Activated CD8-positive, alpha-beta memory T cell treated with anti-CD3 and anti-CD28 coated beads for 36 hours (primary cell): ENCODE measurements around the gene VCL. TPM values are rescaled to one million over a fixed set of nuclear protein-coding genes. Genes with fewer than 3 reads are reported as not detected.

Experiments used
- CTCF ChIA-PET: fragments of 350-600 bp; sonication (Branson Sonifier 250); formaldehyde crosslinking; loops from one replicate; lab custom pipeline; 2021; ENCODE audit warnings: antibody characterized with exemption; lab: Charles Lee
- POLR2A ChIA-PET: fragments of 350-600 bp; sonication (Branson Sonifier 250); formaldehyde crosslinking; loops from one replicate; lab custom pipeline; 2021; ENCODE audit warnings: antibody characterized with exemption; lab: Charles Lee
- total RNA-seq, 2 experiments: library from RNA; stranded (reverse); gene quantifications; one replicate each; pipeline ENCODE4 v1.2.3, GENCODE V29; 2021

VCL gene
- total RNA-seq, 2 experiments from 2014 or later, result 25.4 to 25.9 TPM

DNA sequence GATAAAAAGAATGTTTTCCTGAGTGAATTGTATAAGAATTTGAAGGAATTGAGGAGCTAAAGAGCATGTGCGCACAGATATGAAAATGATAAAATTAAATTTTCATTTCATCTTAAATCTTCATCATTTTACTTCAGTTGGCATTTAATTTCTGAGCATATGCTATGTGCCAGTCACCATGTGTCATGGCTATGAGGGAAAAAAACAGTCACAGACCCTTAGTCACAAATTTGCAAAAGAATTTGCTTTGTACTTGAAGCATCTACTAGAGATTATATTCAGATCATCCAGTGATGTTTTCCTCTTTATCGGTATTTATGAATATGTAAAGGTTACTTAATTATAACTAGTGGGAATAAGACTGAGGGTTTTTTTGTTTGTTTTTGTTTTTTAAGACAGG, 29.8 kb downstream of the VCL start:
- CTCF ChIA-PET, result interaction anchor here (0.6 to 1.2 kb wide), 3 partner anchors 24 to 758 kb away, joined by 3 to 4 read pairs (median 4); no protein-coding TSS in a partner anchor
- POLR2A ChIA-PET, result no interaction called here

DNA sequence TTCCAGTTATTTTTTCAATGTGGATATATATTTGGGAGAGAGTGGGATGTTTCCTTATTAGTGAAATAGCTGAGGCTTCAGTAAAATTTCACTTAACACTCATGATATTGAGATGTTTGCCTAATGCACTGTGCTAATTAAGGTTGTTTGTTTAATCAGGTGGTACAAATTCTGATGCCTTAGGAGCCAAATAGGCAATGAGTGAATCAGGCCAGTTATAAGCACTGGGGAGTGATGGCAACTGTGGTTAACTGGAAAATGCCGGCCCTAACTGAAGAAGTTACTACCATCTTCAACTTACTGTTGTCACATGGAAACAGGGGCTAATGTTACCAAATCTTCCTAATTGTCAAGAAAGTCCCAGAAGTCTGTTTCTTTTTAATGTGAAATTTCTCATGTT, 32.0 kb downstream of the VCL start:
- POLR2A ChIA-PET, result interaction anchor here (0.9 kb wide), 1 partner anchor 121 kb away, joined by 3 read pairs; the partner anchor contains the start of genes ADK and AP3M1
- CTCF ChIA-PET, result no interaction called here

DNA sequence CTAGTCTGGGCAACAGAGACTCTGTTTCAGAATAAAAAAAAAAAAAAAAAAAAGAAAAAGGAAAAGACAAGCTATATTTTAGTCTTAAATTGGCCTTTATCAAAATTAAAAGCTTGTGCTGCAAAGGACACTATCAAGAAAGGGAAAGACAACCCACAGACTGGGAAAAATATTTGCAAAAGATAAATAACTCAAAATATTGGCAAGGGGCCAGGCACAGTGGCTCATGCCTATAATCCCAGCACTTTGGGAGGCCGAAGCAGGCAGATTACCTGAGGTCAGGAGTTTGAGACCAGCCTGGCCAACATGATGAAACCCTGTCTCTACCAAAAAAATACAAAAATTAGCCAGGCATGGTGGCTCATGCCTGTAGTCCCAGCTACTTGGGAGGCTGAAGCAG, 34.3 kb downstream of the VCL start:
- POLR2A ChIA-PET, result interaction anchor here (0.6 kb wide), 1 partner anchor 91 kb away, joined by 8 read pairs; no protein-coding TSS in a partner anchor
- CTCF ChIA-PET, result interaction anchor here (0.6 kb wide), 2 partner anchors 273 to 1122 kb away, joined by 3 read pairs; no protein-coding TSS in a partner anchor

DNA sequence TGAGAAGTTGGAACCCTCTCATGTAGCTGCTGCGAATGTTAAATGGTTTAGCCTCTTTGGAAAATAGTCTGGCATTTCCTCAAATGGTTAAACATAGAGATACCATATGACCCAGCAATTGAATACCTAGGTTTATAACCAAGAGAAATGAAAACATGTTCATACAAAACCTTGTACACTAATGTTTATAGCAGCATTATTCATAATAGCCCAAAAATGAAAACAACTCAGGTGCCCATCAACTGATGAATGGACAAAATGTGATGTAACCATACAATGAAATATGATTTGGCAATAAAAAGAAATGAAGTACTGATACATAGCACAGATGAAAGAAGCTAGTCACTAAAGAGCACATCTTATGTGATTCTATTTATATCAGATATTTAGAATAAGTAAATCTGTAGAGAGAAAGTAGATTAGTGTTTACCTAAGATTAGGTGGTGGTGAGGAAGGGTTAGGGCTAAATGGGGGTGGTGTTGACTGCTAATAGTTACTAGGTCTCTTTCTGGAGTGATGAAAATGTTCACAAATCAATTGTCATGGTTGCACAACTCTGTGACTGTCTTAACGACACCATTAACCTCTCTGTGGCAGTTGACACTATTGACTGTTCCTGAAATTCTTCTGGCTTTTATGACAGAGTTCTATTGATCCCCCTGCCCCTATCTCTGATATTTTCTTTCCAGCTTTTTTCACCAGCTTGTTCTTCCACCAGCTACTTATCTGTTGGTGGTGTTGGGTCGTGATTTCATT, 35.2 kb downstream of the VCL start:
- CTCF ChIA-PET, result no interaction called here
- POLR2A ChIA-PET, result no interaction called here

DNA sequence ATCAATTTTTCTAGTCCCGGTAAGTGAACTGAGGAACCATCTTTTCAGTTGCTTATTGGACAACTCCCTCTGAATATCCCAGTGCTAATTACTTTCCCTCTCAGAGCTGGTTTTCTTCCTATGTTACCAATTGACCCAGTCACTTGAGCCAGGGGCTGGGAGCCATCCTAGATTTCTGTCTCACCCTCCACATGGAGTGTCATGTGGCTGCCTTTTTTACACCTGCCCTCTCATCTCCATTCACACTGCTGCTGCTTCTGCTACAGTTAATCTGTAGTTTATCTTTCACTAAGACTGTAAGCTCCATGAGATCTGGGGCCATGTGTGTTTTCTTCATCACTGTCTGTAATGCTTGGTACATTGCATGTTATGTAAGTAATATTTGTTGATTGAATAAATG, 35.8 kb downstream of the VCL start:
- ChIA-PET CTCF (no interaction called here), POLR2A (no interaction called here)

DNA sequence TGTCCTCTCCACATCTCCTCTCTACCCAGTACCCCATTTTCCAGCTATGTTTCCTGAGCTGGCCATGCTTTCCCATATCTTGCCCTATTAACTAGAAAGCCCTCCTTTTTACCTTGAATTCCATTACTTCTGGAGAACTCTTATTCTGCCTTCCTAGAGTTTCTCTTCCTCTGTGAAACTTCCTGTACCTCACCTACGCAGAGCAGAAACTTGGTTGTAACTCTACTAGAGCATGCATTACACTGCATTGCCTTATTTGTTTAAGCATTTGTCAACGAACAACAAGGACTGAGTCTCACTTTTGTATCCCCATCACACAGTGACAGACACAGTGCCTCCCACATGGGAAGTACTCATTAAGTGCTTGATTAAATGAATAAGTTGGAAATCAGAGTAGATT, 36.4 kb downstream of the VCL start:
- ChIA-PET CTCF (interaction anchor here (0.9 kb wide), 1 partner anchor 78 kb away, joined by 3 read pairs; no protein-coding TSS in a partner anchor), POLR2A (no interaction called here)

DNA sequence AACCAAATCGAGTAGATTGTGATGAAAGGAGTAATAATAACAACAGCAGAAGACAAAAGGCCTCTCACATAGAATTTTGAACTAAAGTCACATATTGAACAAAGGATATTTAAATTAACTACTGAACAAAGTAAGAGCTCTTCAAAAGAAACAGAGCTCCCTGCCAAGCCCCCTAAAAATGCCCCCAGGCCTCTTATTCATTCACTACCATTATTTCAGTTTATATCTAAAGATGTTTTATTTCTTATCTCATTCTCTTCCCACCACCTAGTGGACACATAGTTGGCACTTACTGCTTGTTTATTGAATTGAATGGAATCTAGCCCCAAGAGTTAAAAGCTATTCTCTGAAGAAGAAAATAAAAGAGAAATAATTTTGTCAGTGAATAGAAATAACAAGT, 37.4 kb downstream of the VCL start:
- POLR2A ChIA-PET, result no interaction called here
- CTCF ChIA-PET, result interaction anchor here (0.9 to 1.7 kb wide), 2 partner anchors 79 to 149 kb away, joined by 3 to 4 read pairs; no protein-coding TSS in a partner anchor

DNA sequence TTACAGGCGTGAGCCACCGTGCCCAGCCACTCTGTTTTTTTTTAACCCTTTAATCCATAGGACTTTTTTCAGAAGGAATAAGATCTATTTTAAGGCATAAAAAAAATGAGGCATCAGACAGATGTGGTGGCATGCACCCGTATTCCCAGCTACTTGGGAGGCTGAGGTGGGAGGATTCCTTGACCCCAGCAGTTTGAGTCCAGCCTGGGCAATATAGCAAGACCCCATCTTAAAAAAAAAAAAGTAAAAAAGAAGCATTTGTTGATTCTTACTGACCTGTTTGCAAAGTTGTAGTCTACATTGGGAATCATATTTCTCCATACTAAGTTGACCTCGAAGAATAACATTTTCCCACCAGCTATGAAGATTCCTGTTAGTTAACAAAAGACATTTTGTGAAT, 38.6 kb downstream of the VCL start:
- ChIA-PET POLR2A (interaction anchor here (0.6 kb wide), 1 partner anchor 44 kb away, joined by 3 read pairs; no protein-coding TSS in a partner anchor), CTCF (interaction anchor here (1.7 kb wide), 1 partner anchor 150 kb away, joined by 4 read pairs; no protein-coding TSS in a partner anchor)

DNA sequence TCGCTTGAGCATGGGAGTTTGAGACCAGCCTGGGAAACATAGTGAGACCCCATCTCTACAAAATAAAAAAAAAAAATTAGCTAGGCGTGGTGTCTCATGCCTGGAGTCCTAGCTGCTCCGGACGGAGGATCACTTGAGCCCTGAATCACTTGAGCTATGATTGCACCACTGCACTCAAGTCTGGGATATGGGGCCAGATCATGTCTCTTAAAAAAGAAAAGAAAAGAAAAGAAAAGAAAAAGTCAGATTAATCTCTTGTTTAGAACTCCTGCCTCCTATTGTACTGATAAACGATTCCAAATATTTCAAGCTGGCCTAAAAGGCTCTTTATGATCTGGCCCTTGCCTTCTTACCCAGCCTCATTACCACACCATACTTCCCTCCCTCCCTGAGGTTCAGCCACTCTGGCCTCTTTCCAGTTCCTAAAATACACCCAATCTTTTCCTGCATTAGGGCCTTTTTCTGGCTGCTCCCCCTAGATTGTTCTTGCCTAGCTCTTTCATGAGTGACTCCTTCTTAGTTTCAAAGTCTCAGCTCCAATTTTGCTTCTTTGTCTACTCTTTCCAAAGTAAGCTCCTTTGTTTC, 41.7 kb downstream of the VCL start:
- POLR2A ChIA-PET, result no interaction called here
- CTCF ChIA-PET, result no interaction called here

DNA sequence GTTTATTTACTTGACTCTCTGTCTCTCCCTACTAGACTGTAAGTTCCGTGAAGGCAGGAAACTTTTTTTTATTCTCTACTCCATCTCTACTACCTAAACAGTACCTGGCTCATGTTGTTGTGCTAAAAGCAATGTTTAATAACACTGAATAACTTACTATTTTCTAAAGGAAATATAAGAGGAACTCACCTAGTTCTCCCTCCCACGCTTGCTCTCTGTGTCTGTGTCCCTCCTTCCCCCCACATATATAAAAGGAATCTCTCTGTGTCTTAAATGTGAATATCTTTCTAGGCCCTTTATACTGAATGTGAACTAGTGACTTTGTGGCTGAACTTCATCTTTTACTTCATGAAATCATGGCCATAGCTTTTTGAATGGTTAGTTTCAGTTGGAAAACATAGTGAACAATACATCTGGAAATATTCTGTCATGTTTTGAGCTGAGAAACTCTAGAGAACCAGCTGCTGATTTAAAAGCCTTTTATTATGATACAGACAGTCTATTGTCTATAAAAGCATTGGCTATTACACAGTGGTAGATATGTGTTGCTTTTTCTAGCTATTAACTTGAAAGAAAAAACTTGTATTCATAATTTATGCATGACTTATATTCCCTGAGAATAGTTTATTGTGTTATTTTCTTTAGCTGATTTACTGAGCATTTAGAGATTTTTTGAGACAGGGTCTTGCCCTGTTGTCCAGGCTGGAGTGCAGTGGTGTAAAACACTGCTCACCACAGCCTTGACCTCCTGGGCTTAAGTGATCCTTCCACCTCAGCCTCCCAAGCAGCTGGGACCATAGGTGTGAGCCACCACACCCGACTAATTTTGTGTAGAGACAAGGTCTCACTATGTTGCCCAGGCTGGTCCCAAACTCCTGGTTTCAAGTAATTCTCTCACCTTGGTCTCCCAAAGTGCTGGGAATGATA, 42.5 kb downstream of the VCL start:
- POLR2A ChIA-PET, result interaction anchor here (0.6 kb wide), 1 partner anchor 55 kb away, joined by 5 read pairs; no protein-coding TSS in a partner anchor
- CTCF ChIA-PET, result no interaction called here

DNA sequence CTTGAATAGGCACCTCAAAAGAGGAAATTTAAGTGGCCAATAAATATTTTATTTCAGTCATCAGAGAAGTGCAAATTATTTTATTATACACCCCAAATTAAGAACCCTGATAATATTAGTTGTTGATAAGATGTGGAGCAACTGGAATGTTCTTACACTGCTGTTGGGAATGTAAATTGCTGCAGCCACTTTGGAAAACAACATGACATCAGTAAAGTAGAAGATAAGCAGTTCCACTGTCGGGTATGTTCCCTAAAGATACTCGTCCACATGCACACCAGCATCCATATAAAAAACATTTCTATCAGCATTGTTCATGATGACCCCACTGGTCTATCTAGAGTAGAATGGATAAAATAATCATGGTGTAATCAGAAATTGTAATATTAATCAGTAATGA, 46.5 kb downstream of the VCL start:
- ChIA-PET POLR2A (no interaction called here), CTCF (interaction anchor here (0.5 to 0.6 kb wide), 2 partner anchors 429 to 1101 kb away, joined by 3 to 5 read pairs; no protein-coding TSS in a partner anchor)

DNA sequence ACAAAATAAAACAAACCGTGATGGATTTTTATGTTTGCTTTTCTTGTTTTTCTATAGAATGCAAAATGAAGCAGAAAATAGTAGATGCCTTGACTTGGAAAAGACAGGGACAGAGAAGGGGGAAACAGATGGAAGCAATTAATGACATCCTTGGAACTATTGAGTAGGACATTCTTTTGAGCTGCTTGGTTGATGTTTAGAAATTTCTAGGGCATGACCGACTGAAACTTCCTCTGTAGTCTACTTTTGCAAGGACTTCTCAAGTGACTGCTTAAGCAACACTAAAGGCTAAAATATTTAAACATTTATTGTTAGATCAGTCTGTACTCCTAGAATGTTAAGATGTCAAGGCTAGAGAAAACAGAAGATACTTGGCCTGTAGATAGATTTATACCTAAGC, 49.4 kb downstream of the VCL start:
- POLR2A ChIA-PET, result interaction anchor here (0.6 kb wide), 1 partner anchor 437 kb away, joined by 9 read pairs; no protein-coding TSS in a partner anchor
- CTCF ChIA-PET, result interaction anchor here (0.9 to 1.2 kb wide), 2 partner anchors 17 to 1040 kb away, joined by 3 read pairs; no protein-coding TSS in a partner anchor

DNA sequence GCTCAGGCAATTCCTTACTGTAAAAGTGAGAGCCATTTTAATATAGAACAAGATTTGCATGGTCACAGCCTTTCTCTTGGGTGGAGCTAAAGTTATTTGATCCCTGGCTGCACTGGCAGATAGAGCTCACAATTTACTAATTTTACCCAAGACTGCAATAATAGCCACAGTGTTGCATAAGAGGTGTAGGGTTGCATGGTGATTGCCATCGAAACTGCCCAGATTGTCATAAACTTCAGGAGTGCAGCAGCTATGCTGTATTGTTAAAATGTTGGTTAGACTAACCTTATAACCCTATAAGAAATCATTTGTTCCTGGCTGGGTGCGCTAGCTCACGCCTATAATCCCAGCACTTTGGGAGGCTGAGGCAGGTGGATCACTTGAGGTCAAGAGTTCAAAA, 50.0 kb downstream of the VCL start:
- POLR2A ChIA-PET, result interaction anchor here (0.6 to 0.7 kb wide), 2 partner anchors 438 to 602 kb away, joined by 5 to 9 read pairs; no protein-coding TSS in a partner anchor
- CTCF ChIA-PET, result interaction anchor here (0.9 to 1.2 kb wide), 2 partner anchors 17 to 1040 kb away, joined by 3 read pairs; no protein-coding TSS in a partner anchor

DNA sequence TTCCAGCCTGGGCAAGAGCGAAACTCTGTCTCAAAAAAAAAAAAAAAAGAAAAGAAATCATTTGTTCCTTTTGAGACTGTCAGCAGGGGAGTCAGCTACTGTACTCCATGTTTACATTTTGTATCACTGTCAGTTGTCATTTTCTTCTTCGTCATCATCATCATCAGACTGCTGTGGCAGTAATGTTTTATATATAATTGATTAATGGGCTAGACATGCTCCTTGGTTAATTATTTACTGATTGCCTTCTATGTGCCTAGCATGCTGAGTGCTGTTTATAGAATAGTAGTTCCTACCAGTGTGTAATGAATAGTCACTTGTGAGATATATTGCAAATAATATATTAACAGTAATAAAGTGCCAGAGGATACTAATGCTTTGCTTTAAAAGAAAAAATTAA, 50.5 kb downstream of the VCL start:
- POLR2A ChIA-PET, result interaction anchor here (0.7 kb wide), 1 partner anchor 601 kb away, joined by 5 read pairs; no protein-coding TSS in a partner anchor
- CTCF ChIA-PET, result interaction anchor here (0.9 to 1.2 kb wide), 2 partner anchors 16 to 1041 kb away, joined by 3 read pairs; no protein-coding TSS in a partner anchor

DNA sequence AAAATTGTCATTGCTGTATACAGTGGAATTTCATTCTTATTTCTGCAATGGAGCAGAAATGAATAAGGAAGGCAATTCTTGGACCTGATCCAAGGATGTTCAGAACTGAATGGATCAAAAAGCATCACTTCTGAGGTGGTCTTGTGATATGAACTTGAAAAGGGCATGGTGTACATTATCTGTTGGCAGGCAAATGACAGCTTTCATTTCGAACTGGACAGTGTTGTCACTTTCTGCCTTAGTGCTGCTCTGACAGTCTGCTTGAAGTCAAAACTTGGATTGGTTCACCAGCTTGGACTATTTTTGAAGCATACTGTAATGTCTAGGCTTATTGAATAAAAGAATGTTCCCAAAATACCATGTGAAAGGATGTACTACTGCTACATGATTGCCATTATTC, 52.0 kb downstream of the VCL start:
- CTCF ChIA-PET, result no interaction called here
- POLR2A ChIA-PET, result no interaction called here

DNA sequence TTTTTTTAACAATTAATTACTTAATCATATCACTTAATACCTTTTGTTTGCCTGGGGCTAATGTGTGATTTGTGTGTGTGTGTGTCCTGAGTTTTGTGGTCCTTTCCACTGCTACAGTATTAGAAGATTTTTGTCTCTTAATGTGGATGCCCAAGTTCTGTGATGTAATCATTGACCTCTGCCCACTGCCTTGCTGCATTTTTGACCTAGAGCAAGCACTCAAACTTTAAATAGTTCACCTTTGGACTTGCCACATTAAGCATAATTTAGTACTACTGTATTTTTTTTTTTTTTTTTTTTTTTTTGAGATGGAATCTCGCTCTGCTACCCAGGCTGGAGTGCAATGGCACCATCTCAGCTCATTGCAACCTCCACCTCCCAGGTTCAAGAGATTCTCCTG, 52.7 kb downstream of the VCL start:
- CTCF ChIA-PET, result interaction anchor here (2.1 kb wide), 1 partner anchor 165 kb away, joined by 5 read pairs; no protein-coding TSS in a partner anchor
- POLR2A ChIA-PET, result no interaction called here

DNA sequence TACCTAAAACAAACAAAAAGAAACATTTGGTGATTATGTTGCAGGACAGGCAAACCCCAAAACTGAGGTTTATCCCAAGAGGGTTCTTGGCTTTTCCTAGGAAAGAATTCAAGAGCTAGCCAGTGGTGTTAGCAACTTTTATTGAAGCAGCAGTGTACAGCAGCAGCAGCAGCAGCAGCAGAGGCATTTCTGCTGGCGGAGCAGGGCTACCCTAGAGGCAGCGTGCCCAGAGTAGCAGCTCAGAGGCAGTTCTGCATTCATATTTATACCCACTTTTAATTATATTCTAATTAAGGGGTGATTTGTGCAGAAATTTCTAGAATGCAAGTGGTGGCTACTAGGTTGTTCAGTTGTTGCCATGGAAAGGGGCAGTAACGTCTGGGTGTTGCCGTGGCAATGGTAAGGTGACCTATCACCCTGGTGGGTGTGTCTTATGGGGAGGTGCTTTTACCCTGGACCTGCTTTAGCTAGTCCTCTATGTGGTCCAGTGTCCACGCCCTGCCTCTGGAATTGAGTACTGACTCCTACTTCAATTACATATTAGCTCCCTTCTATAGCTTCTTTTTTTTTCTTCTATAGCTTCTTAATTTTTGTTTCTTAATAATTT, 53.9 kb downstream of the VCL start:
- CTCF ChIA-PET, result interaction anchor here (0.8 to 2.1 kb wide), 2 partner anchors 24 to 166 kb away, joined by 3 to 5 read pairs; no protein-coding TSS in a partner anchor

DNA sequence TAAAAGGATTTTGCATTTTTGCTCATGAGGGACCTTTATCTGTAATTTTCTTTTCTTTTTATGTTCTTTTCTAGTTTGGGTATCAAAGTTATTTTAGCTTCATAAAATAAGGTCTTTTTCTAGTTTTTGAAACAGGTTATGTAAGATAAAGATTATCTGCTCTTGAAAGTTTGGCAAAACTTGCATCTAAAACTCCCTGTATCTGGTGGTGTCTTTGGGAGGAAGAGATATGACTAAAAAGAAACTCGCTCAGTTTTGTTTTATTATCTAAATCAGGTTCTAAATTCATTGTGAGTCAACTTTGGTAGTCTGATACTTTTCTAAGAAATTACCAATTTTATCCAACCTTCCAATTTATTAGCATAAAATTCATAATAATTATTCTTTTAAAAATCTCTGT, 55.1 kb downstream of the VCL start:
- CTCF ChIA-PET, result no interaction called here
- POLR2A ChIA-PET, result no interaction called here

More for the DNA sequence above, 53.9 kb downstream of the VCL start:
- POLR2A ChIA-PET, result interaction anchor here (0.6 kb wide), 2 partner anchors 99 to 102 kb away, joined by 3 to 8 read pairs; no protein-coding TSS in a partner anchor
